ENCODE results near the gene DAZAP2.
A peak's percentile ranks its signal among the peaks of the same experiment; 100 is the strongest.
"Not testable (repeated sequence)": the region's sequence is repeated elsewhere in the genome, so short reads cannot be mapped to it uniquely, and the experiment has no call there.

DAZAP2 gene

GRCh38 chr12:51217133-51217967, 21.3 kb upstream of the DAZAP2 start:
- peak; percentile 84 for DNase-seq (ENCODE audit: low spot score)

DNA sequence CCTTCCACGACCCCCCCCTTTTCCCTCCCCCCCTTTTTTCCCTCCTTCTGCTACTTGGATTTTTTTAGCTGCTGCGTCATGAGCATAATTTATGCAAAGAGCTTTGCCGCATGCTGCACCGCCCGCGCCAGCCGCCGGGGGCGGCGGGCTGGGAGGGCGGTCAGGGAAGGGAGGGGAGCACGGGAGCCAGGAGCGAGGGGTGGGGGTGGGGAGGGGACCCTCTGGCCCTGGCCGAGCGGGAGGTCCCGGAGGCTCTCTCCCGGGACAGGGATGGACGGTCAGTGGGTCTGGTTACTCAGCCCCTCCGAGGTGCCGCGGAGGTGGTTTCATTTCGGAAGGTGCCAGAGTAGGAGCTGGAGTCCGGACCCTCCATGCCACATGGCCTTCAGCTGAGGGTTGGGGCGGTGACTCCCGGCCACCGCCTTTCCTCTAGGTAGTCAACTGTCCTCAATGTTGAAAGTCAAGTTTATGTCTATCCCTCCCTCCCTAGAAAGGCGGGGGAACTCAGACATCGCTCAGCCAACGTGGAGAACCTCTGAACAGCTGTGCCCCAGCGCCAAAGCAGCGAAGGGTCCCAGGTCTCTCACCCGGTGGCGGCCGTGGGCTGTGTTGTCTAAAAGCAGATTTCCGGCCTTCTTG, 20.5 kb upstream of the DAZAP2 start, which contains the start of gene POU6F1:
POU6F1 (minus strand) TSS at position 95 of the 639 bp plus-strand sequence. CDS start 11,226 bp downstream, outside the sequence.
- DNase-seq (ENCODE audit: low spot score), result peak; percentile 95

- DNase-seq (ENCODE audit: low spot score), result no peak
Observed at GRCh38 chr12:51218607-51219161, 19.9 kb upstream of the DAZAP2 start.

- no peak for DNase-seq (ENCODE audit: low spot score)
Observed at GRCh38 chr12:51219322-51219721, 19.3 kb upstream of the DAZAP2 start.

DNA sequence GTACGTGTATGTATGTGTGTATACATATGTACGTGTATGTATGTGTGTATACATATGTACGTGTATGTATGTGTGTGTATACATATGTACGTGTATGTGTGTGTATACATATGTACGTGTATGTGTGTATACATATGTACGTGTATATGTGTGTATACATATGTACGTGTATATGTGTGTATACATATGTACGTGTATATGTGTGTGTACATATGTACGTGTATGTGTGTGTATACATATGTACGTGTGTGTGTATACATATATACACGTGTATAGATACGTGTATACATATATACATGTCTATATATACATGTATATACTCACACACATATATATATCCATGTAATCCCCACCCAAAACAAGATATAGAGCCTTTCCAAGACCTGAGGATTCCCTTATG, 18.8 kb upstream of the DAZAP2 start:
- not testable (repeated sequence) for DNase-seq (ENCODE audit: low spot score)

DNA sequence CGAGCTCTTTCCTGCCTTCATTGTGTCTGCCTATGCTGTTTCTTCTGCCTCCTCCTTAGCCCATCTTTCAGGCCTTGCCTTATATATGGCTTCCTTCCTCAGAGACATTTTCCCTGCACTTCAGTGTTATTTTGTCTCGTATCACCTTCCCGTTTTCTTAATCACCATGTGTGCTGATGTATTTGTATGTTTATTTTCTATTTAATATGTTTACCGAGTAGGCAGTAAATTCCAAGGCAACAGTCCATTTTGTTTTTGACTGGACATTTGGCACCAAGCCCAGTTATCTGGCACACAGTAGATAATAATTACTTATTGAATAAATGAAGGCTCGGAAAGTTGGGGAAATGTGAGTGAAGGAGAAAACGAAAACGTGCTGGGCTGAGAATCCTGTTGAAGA, 16.2 kb upstream of the DAZAP2 start:
- no peak for DNase-seq (ENCODE audit: low spot score)

GRCh38 chr12:51224625-51225024, 14.0 kb upstream of the DAZAP2 start:
- DNase-seq (ENCODE audit: low spot score), result no peak

GRCh38 chr12:51225234-51225633, 13.4 kb upstream of the DAZAP2 start:
- DNase-seq (ENCODE audit: low spot score), result no peak

DNA sequence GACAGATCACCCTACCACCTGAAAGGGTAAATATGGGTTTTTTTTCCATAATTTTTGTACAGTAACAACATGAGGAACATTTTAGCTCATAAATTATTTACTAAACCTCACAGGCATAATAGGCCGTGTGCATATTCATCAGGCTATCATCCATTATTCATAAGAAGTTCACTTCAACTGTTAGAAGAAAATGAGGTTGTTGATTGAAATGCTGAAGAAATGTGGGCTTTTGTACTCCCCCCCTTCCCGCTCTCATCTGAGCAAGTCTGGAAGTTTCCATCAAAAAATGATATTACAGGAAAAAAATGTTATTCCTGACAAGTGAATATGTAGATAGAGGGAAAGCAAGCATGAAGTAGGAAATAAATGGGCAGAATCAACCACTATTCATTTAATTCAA, 12.9 kb upstream of the DAZAP2 start:
- no peak for DNase-seq (ENCODE audit: low spot score)

- not testable (repeated sequence) for DNase-seq (ENCODE audit: low spot score)
Observed at GRCh38 chr12:51227112-51227511, 11.5 kb upstream of the DAZAP2 start.

DNA sequence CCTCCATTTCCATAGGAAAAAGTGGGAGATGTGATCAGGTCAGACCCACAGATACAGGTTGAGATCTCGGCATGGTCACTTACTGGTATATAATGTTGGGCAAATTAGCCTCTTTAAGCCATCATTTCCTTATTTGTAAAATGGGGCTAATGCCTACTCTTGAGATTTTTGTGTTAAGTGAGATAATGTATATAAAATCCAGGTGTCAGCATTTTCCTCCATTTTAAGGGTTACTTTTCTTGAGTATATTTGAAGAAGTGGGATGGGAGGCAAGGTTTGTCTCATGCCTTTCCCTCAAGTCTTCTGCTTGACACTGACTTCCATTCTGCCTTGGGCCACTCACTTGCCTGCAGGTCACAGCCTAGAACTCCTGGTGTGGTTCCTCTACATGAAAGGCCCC, 10.7 kb upstream of the DAZAP2 start:
- no peak for DNase-seq (ENCODE audit: low spot score)

GRCh38 chr12:51229116-51229809, 9.4 kb upstream of the DAZAP2 start:
- no peak for DNase-seq (ENCODE audit: low spot score)

DNA sequence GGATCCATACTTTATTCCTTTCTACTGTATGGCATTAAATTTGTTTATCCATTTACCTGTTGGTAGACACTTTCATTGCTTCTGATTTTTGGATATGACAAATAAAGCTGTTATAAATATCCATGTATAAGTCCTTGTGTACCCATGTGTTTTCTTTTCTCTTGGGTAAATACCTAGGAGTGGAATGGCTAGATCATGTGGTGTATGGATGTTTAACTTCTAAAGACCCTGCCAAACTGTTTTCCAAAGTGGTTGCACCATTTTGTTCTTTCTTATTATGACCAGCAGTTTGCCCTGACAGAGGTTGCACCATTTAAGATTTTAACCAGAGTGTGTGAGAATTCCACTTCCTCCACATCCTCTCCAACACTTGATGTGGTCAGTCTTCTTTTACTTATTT, 6.0 kb upstream of the DAZAP2 start:
- DNase-seq (ENCODE audit: low spot score), result no peak

DNA sequence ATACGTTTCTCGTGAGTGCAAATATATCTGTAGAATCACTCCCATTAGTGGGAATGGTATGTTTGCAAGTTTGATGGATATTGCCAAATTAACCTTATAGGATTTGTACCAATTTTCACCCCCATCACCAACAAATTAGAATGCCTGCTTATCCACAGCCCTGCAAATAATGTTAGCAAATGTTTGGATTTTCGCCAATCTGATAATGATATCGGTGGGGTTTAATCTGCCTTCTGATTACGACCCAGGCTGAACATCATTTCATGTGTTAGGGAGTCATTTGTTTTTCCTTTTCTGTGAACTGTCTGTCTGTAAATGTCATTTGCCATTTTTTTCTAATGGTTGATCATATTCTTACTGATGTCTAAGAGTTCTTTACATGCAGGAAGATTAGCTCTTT, 4.1 kb upstream of the DAZAP2 start:
- no peak for DNase-seq (ENCODE audit: low spot score)

DNA sequence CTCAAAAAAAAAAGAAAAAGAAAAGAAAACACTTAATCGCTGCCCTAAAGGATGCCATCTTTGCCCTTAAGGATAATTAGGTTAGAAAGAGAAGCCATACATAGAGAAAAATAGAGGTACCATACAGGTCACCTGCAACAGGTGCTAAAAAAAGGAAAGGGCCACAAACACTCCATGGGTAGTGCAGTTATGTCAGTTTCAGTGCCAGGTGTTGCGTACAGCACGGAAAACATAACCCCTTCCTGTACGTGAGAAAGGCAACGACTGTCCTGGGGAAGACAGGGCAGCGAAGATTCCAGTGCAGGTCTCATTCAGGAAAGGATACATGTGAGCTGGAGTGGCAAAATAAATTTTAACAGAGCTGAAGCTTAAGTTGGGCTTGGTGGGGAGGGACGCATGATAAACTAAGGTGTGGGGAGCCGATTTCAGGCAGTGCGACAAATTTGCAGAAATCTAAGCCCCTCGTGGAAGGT, 553 bp upstream of the DAZAP2 start:
- no peak for DNase-seq (ENCODE audit: low spot score)

- DNase-seq (ENCODE audit: low spot score), result no peak
Observed at GRCh38 chr12:51240971-51241370, 2.3 kb downstream of the DAZAP2 start.

DNA sequence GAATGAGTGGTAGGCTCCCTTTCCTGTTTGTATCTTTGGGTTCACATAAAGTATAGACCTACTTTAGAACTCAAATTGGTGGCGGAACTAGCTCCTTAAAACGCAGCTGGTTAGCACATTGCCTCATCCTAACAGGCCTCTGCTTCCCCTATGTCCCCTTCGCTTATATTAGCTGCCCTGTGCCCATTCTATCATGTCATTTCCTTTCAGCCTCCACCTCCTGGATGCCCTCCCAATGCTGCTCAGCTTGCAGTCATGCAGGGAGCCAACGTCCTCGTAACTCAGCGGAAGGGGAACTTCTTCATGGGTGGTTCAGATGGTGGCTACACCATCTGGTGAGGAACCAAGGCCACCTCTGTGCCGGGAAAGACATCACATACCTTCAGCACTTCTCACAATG, 3.5 kb downstream of the DAZAP2 start:
- DNase-seq (ENCODE audit: low spot score), result no peak

- no peak for DNase-seq (ENCODE audit: low spot score)
Observed at GRCh38 chr12:51242876-51243275, 4.2 kb downstream of the DAZAP2 start.

DNA sequence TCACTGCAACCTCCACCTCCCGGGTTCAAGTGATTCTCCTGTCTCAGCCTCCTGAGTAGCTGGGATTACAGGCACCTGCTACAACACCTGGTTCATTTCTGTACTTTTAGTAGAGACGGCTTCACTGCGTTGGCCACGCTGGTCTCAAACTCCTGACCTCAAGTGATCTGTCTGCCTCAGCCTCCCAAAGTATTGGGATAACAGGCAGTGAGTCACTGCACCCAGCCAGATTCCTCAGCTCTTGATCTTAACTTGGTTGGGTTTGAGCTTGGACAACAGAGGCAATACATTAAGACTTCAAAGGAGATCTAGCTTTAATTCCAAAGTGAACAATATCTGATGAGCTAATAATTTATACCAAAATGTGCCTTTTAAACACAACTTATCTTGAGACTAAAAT, 5.6 kb downstream of the DAZAP2 start:
- no peak for DNase-seq (ENCODE audit: low spot score)

DNA sequence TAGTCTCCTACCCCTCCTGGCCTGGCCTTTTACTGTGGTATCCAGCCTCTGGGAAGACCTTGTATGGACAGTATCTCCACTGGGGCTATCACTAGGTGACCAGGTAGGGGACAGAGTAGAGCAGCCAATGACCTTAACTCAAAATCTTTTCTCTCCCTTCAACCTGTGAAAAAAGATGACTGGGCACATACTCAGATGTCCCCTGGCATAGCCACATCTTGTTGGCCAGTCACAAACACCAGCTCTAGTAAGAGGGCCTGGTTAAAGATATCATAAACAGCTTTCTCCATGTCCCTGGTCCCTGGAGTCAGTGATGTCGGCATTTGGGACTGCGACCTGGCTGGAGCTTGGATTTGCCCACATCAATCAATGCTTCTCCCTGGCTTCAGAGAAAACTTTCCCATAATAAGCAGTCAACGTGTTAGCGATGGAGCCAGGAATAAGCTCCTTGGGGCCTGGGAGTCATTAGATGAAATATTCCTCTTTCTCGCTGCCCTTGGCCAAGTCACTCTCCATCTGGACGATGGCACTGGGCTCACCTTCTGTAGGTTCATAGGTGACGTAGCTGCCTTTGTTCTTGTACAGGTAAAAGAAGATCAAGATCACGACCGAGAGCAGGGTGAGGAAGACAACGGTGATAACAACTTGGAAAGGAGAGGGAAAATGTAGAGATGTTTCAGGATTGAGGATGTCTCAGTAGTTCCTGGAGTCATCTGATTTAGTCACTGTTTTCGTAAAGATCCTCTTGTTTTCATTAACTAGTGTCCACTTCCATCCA, 7.0 kb downstream of the DAZAP2 start:
- no peak for DNase-seq (ENCODE audit: low spot score)

- DNase-seq (ENCODE audit: low spot score), result peak; percentile 23
Observed at GRCh38 chr12:51246254-51246853, 7.7 kb downstream of the DAZAP2 start.
